Thyroid gland (tissue), 4 donors: ENCODE measurements around the gene RNASEH2B.

Source experiments
- POLR2A ChIP-seq, 2 donors: fragments of 450-650 bp; IDR thresholded peaks; one replicate each; pipeline ENCODE4 v1.6.1; 2017; ENCODE audit warnings: antibody characterized with exemption in 2 of 2, mild to moderate bottlenecking in 2 of 2, moderate library complexity in 1 of 2
- TF ChIP-seq, protein P1 (sequence below), 6 experiments: fragments of 200-600 bp in 3 of 6; fragments of 450-650 bp in 3 of 6; sonication (generic) in 3 of 6; IDR thresholded peaks; one replicate each; pipeline ENCODE4 v1.5.1; 2016 to 2019; ENCODE audit warnings: antibody characterized with exemption in 6 of 6, mild to moderate bottlenecking in 2 of 6, inconsistent platforms in 1 of 6, moderate library complexity in 1 of 6

DNA sequence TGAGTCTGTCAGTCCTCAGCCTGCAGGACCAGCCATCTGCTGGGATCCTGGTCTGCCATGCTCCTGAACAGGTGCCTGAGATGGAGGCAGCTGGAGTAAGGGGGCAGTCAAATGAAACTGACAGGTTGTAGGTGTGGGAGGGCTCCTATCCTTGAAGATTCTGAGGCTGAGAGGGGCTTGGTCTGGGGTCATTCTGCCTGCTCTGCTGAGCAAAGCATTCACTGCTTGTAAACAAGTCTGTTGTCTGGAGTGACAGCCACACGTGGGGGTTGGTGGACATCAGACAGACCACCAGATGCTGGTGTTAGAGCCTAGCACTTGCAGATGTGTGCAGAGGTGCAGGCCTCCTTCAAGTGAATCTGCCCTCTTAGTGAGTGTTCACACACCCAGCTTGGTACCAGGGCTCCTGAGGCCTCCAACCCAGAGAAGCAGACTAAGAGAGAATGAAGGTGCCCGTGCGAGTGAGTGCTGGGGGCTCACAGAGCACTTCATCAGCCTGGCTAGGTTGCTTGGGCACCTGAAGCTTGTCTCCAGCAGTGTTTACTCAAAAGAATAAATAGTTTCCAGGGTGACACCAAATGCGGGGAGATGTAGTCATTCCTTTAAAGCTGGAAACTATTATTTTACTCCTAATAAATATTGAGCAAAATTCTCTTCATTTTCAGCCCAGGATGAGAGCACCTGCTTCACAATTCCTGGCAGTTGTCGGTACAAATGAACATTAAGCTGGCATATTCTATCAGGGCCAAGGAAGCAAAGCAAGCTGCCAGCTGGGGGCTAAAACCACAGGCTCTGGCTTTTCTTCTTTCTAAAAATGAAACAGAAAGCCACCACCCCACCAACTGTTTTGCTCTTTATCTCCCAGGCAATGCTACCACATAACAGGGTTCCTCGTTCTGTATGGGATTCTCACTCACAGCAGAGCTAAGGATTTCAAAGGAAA is 82.3 kb downstream of the RNASEH2B start:
- TF ChIP-seq POLR2A (IDR thresholded peaks at IDR 0.05): no peak
- TF ChIP-seq, protein P1, sequence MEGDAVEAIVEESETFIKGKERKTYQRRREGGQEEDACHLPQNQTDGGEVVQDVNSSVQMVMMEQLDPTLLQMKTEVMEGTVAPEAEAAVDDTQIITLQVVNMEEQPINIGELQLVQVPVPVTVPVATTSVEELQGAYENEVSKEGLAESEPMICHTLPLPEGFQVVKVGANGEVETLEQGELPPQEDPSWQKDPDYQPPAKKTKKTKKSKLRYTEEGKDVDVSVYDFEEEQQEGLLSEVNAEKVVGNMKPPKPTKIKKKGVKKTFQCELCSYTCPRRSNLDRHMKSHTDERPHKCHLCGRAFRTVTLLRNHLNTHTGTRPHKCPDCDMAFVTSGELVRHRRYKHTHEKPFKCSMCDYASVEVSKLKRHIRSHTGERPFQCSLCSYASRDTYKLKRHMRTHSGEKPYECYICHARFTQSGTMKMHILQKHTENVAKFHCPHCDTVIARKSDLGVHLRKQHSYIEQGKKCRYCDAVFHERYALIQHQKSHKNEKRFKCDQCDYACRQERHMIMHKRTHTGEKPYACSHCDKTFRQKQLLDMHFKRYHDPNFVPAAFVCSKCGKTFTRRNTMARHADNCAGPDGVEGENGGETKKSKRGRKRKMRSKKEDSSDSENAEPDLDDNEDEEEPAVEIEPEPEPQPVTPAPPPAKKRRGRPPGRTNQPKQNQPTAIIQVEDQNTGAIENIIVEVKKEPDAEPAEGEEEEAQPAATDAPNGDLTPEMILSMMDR (IDR thresholded peaks at IDR 0.05): no peak
